Peyer's patch (tissue), 4 donors: Measurements from ENCODE around the gene PMPCA. TPM values are rescaled to one million over a fixed set of nuclear protein-coding genes. Genes with fewer than 3 reads are reported as not detected.

ENCODE experiments used
- DNase-seq, 3 donors: peaks; one replicate each; pipeline ENCODE4 v3.0.0-alpha.2; 2017 to 2019
- H3K27ac ChIP-seq, 4 donors: fragments of 200-600 bp; sonication (generic); one replicate each; pipeline ENCODE4 v1.5.1; 2016 to 2019
- H3K27me3 ChIP-seq, 2 donors: fragments of 200-600 bp; sonication (generic); one replicate each; pipeline ENCODE4 v1.5.1; 2019
- H3K36me3 ChIP-seq, 3 donors: fragments of 200-600 bp; sonication (generic); one replicate each; pipeline ENCODE4 v1.5.1; 2016 to 2019
- H3K4me1 ChIP-seq, 4 donors: fragments of 200-600 bp; sonication (generic); one replicate each; pipeline ENCODE4 v1.5.1; 2016 to 2019
- H3K4me3 ChIP-seq, 4 donors: fragments of 200-600 bp; sonication (generic); 1 replicate in 3 of 4; 2 replicates in 1 of 4; pipeline ENCODE4 v1.5.1; 2016 to 2019; ENCODE audit warnings: mild to moderate bottlenecking in 1 of 4
- H3K9me3 ChIP-seq, 4 donors: fragments of 200-600 bp; sonication (generic); one replicate each; pipeline ENCODE4 v1.5.1; 2016 to 2019; ENCODE audit warnings: mild to moderate bottlenecking in 1 of 4
- POLR2A ChIP-seq, 2 donors: fragments of 450-650 bp; IDR thresholded peaks; one replicate each; pipeline ENCODE4 v1.5.1; 2017; ENCODE audit warnings: antibody characterized with exemption in 2 of 2, mild to moderate bottlenecking in 2 of 2, moderate library complexity in 2 of 2
- total RNA-seq, 4 donors: library from RNA; depleted of rRNA; stranded (reverse); fragments of >200 nt; gene quantifications; one replicate each; pipeline ENCODE4 v1.1.0, GENCODE V29; 2016
- TF ChIP-seq, protein P1 (sequence below), 6 experiments: fragments of 450-650 bp in 4 of 6; fragments of 200-600 bp in 2 of 6; sonication (generic) in 1 of 6; IDR thresholded peaks; one replicate each; pipeline ENCODE4 v1.5.1; 2017 to 2019; ENCODE audit warnings: antibody characterized with exemption in 6 of 6, mild to moderate bottlenecking in 3 of 6, moderate library complexity in 1 of 6

The PMPCA gene
- total RNA-seq, 4 donors from 2014 or later = 32.8 to 73.4 (median 47.3) TPM

DNA sequence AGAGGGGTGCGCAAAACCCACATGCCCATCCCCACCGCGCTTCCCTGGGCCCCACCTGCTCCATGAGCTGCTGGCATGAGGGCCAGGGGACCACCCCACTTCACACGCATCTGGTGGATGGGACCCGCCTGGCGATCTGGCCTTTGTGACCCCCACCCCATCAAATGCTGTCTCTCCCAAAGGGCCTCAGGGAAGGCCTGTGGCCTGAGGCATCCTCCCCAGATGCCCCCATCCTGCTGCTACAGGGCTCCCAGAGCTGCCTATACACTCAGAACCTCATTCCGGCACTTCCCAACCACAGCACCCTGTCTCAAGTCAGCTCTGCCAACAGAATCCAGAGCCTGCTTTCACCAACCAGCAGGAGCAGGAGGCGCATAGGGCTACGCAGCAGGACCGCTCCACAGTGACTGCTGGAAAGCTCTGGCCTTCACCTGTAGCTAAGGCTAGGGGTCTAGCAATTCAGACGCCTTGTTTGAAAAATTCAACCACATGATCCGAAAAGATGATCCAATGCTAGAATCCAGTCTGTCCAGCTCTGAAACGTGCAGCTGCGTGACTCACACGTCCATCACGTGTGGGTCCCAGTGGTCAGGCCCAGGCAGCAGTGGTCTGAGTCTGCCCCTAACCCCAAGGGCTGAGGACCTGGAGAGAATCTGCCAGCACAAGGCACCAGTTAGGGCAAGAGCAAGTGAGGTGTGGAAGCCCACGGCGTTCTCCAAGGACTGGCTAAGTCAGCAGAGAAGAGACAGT is 9.1 kb upstream of the PMPCA start:
- TF ChIP-seq, protein P1, sequence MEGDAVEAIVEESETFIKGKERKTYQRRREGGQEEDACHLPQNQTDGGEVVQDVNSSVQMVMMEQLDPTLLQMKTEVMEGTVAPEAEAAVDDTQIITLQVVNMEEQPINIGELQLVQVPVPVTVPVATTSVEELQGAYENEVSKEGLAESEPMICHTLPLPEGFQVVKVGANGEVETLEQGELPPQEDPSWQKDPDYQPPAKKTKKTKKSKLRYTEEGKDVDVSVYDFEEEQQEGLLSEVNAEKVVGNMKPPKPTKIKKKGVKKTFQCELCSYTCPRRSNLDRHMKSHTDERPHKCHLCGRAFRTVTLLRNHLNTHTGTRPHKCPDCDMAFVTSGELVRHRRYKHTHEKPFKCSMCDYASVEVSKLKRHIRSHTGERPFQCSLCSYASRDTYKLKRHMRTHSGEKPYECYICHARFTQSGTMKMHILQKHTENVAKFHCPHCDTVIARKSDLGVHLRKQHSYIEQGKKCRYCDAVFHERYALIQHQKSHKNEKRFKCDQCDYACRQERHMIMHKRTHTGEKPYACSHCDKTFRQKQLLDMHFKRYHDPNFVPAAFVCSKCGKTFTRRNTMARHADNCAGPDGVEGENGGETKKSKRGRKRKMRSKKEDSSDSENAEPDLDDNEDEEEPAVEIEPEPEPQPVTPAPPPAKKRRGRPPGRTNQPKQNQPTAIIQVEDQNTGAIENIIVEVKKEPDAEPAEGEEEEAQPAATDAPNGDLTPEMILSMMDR (IDR thresholded peaks at IDR 0.05) = no peak
- no peak for TF ChIP-seq POLR2A (IDR thresholded peaks at IDR 0.05)
- Histone ChIP-seq H3K9me3 (no peaks in the 10 kb centered on the region), H3K36me3 (peaks cover 0 to 45% (median 0%) of the 10 kb centered on the region in 3 donors), H3K4me1 (peaks cover 0 to 38% (median 21%) of the 10 kb centered on the region in 4 donors), H3K27me3 (no peaks in the 10 kb centered on the region), H3K27ac (no peak overlapping the region), H3K4me3 (no peak overlapping the region)
- no peak for DNase-seq

DNA sequence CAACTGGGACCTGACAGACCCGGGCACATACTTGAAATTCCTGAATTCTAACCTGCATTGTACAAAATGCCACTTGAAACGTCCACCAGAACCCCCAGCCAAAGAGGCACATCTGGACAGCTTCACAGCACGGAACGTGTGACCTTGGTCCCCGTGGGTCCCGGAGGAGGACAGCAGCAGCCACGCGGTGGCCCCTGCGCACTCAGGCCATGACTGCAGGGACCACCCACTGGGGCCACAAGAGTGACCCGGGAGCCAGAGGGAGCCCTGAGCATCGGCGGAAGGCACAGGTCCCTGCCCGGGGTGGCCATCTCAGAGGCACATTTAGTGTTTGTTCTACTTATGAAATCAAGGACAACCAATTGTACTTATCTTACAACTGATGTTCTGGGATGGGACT is 8.4 kb upstream of the PMPCA start:
- H3K9me3 ChIP-seq = no peaks in the 10 kb centered on the region
- DNase-seq = no peak
- TF ChIP-seq POLR2A (IDR thresholded peaks at IDR 0.05) = no peak
- TF ChIP-seq, protein P1 (IDR thresholded peaks at IDR 0.05) = no peak

DNA sequence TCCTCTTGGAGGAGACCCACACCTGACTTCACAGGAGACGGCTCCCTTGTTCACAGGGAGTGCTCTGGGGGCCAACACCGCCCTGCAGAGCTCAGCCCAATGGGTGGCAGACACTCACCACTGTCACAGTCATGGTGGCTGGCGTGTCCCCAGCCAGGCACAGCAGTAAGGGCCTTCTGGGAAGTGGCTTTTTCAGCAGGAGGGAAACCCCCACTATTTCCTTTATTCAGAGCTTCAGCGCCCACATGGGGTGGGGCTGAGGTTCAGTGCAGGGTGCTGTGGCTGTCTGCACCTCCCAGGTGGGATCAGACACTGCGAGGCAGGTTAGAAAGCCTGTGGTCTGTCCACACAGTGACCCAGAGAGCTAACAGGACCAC is 6.9 kb upstream of the PMPCA start:
- H3K36me3 ChIP-seq = peaks cover 0 to 47% (median 0%) of the 10 kb centered on the region in 3 donors
- peak in 2 of 3 donors; percentile 75 to 85 for DNase-seq
- TF ChIP-seq, protein P1 (IDR thresholded peaks at IDR 0.05) = no peak
- TF ChIP-seq POLR2A (IDR thresholded peaks at IDR 0.05) = no peak

More for the DNA sequence above, 8.4 kb upstream of the PMPCA start:
- Histone ChIP-seq H3K36me3 (peaks cover 0 to 45% (median 0%) of the 10 kb centered on the region in 3 donors), H3K4me3 (no peak overlapping the region), H3K27me3 (no peaks in the 10 kb centered on the region), H3K4me1 (peaks cover 0 to 38% (median 20%) of the 10 kb centered on the region in 4 donors), H3K27ac (no peak overlapping the region)

DNA sequence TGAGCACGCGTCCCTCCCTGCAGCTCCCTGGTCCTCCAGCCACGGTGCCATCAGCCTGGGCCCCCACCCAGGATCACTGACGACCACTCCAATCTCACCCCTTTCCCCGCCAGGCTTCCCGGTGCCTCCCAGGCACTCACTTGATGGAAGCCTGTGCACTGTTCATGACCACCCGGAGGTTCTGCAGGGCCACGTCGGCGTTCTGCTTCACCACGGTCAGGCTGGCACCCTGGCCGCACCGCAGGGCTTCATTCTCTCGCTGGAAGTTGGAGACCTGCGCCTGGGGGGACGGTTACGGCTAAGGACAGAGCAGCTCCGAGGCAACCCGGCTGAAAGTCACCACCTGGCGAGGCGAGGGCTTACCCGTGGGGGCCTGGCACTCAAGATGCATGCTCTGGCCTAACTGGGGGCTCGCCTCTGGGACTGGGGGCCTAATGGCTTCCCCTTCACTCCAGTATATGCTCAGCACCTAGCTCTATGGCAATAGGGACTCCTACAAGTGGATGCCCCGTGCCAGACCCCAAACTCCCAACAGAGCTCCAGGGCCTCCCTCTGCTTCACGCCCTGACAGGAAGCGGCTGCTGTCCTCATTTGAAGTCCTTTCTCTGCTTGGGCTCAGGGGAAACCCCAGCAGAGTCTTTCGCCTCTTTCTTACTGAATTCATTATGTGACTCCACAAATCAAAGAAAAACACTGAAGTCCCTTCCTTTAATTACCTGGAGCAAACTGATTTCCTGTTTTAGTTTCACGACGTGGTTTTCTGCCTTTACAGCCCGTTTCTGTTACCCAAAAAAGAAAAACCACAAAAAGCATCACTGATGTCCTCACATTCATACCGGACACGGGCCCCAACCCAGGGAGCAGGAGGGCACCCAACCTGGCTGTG is 6.3 kb upstream of the PMPCA start:
- no peaks in the 10 kb centered on the region for H3K27me3 ChIP-seq
- H3K9me3 ChIP-seq = no peaks in the 10 kb centered on the region
- peaks cover 0 to 47% (median 0%) of the 10 kb centered on the region in 3 donors for H3K36me3 ChIP-seq
- DNase-seq = peak in 2 of 3 donors; percentile 56 to 60
- peak overlapping the region in 2 of 4 donors; percentile 55 to 79 for H3K27ac ChIP-seq
- TF ChIP-seq POLR2A (IDR thresholded peaks at IDR 0.05) = no peak
- TF ChIP-seq, protein P1 (IDR thresholded peaks at IDR 0.05) = no peak
- no peak overlapping the region for H3K4me3 ChIP-seq
- peaks cover 0 to 34% (median 20%) of the 10 kb centered on the region in 4 donors for H3K4me1 ChIP-seq

More for the DNA sequence above, 6.9 kb upstream of the PMPCA start:
- Histone ChIP-seq H3K27me3 (no peaks in the 10 kb centered on the region), H3K9me3 (no peaks in the 10 kb centered on the region), H3K4me3 (no peak overlapping the region), H3K4me1 (peaks cover 0 to 35% (median 20%) of the 10 kb centered on the region in 4 donors), H3K27ac (peak overlapping the region in 2 of 4 donors; percentile 55 to 79)

DNA sequence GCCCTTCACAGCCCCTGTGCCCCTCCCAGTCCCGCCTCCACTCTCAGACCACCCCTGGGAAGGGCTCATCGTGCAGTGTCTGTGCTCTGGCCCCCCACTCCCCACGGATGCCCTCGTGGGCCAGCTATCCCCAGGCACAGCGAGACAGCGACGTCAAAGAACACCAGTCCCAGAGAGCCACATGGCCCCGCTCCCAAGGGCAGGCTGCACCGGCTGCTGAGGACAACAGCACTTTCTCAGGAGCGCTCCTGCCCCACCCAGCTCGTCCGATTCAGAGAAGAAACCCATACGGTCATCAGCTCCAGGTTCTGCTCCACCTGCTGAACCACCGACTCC is 5.7 kb upstream of the PMPCA start:
- no peaks in the 10 kb centered on the region for H3K27me3 ChIP-seq
- peak overlapping the region in 2 of 4 donors; percentile 55 to 79 for H3K27ac ChIP-seq
- TF ChIP-seq POLR2A (IDR thresholded peaks at IDR 0.05) = no peak
- TF ChIP-seq, protein P1 (IDR thresholded peaks at IDR 0.05) = no peak
- H3K4me3 ChIP-seq = no peak overlapping the region
- no peaks in the 10 kb centered on the region for H3K9me3 ChIP-seq
- peaks cover 0 to 47% (median 0%) of the 10 kb centered on the region in 3 donors for H3K36me3 ChIP-seq
- DNase-seq = no peak
- H3K4me1 ChIP-seq = peaks cover 0 to 36% (median 24%) of the 10 kb centered on the region in 4 donors
